ENCODE data around the gene C15orf62.

GRCh38 chr15:40772014-40772413, 2.2 kb downstream of the C15orf62 start:
- TF ChIP-seq, protein P1, sequence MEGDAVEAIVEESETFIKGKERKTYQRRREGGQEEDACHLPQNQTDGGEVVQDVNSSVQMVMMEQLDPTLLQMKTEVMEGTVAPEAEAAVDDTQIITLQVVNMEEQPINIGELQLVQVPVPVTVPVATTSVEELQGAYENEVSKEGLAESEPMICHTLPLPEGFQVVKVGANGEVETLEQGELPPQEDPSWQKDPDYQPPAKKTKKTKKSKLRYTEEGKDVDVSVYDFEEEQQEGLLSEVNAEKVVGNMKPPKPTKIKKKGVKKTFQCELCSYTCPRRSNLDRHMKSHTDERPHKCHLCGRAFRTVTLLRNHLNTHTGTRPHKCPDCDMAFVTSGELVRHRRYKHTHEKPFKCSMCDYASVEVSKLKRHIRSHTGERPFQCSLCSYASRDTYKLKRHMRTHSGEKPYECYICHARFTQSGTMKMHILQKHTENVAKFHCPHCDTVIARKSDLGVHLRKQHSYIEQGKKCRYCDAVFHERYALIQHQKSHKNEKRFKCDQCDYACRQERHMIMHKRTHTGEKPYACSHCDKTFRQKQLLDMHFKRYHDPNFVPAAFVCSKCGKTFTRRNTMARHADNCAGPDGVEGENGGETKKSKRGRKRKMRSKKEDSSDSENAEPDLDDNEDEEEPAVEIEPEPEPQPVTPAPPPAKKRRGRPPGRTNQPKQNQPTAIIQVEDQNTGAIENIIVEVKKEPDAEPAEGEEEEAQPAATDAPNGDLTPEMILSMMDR (conservative IDR thresholded peaks at IDR 0.05 in 1 of 2, IDR thresholded peaks at IDR 0.05 in 1 of 2; ENCODE audit: extremely low read depth in 1 of 2, insufficient read depth in 1 of 2, low read depth in 1 of 2, low read length in 2 of 2) = no peak
- no peak for TF ChIP-seq EZH2 (IDR thresholded peaks at IDR 0.05; ENCODE audit: borderline replicate concordance, low read length)

Data from mammary epithelial cell (primary cell).